ENCODE results near the gene RNF151.
"Not testable (repeated sequence)": the region's sequence is repeated elsewhere in the genome, so short reads cannot be mapped to it uniquely, and the experiment has no call there.

Gene RNF151

GRCh38 chr16:2009791-2010510, 43.3 kb downstream of the RNF151 start, which contains the start of gene ZNF598:
Gene ZNF598 (minus strand): TSS chr16:2009821.
- DNase-seq: peak in 1 of 2 experiments; percentile 57

GRCh38 chr16:2011726-2012125, 45.1 kb downstream of the RNF151 start:
- not testable (repeated sequence) for DNase-seq

GRCh38 chr16:2013527-2013926, 46.9 kb downstream of the RNF151 start:
- no peak for DNase-seq

- DNase-seq: no peak
Observed at GRCh38 chr16:2015117-2015946, 48.7 kb downstream of the RNF151 start.

DNA sequence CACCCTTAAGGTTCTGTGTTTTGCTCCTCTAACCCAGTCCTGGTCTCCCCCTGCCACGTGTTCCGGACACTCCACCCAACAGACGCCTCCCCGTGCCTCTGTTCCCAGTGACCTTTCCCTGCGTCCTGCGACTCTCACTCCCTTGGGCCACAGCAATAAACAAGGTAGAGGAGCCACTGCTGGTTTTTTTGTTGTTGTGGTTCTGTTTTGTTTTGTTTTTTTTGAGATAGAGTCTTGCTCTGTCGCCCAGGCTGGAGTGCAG, 49.2 kb downstream of the RNF151 start:
- no peak for DNase-seq

DNA sequence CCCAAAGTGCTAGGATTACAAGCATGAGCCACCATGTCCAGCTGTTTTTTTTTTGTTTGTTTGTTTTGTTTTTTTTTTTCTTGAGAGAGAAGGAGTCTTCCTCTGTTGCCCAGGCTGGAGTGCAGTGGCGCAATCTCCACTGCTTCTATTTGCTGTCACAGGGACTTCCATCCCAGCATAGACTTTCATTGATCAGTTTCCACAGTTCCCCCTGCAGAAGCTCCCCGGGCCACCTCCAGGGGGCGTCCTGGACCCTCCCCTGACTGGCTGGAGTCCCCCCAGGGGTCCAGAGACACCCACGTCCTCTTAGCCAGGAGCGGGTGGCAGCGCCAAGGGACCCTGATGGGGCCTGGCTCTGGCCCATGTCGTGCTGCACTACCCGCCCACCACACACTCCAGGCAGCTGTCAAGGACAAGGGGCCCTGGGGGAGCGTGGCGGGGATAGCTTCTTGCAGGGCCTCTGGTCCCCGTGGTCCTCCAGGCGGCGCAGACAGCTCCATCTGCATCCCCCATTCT, 49.8 kb downstream of the RNF151 start:
- no peak for DNase-seq

All from SW 1271 (cell line).